ENCODE results near the gene SPOCK1.
"Not testable (repeated sequence)": the region's sequence is repeated elsewhere in the genome, so short reads cannot be mapped to it uniquely, and the experiment has no call there.

Gene SPOCK1

DNA sequence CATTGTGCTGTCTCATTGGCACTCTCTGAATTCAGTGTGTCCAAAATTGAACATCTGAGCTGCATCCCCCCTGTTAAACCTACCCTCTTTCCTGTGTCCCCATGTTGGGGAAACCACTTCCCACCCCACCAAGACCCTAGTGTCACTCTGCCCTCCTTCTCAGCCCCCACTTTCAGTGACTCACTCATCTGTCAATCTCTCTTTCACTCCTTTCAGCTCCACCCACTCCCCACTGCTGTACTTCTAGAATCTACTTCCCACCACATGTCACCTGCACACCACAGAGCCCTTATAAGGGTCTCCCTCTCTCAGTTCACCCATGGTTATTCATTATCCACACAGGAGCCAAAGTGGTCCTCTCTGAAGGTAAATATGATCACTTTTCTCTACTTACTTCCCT, 5.8 kb upstream of the SPOCK1 start:
- Histone ChIP-seq H3K9me3 (no peaks in the 10 kb centered on the region), H3K4me3 (ENCODE audit: low read depth, low read length) (no peak overlapping the region), H3K27me3 (peaks cover 4% of the 10 kb centered on the region), H3K4me1 (no peaks in the 10 kb centered on the region), H3K36me3 (no peaks in the 10 kb centered on the region)
- no peak for DNase-seq
- TF ChIP-seq CTCF (IDR thresholded peaks at IDR 0.05; ENCODE audit: low read depth, low read length): no peak

DNA sequence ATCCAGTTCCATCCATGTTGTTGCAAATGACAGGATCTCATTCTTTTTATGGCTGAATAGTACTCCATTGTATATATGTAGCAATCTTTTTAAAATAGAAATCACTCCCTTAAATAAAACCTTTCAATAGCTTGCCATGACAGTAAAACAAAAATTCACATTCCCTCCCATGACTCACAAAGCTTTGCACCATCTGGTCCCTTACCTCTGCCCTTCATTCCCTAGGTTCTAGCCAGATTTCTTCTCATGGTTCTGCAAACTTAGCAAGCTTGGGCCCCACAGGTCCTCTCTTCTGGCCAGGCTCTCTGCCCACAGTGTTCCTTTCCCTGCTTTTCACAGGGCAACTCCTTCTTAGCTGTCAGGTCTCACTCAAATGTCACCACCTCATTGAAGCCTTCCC, 4.3 kb upstream of the SPOCK1 start:
- no peak for DNase-seq
- no peaks in the 10 kb centered on the region for H3K36me3 ChIP-seq
- TF ChIP-seq CTCF (IDR thresholded peaks at IDR 0.05; ENCODE audit: low read depth, low read length): no peak
- H3K9me3 ChIP-seq: no peaks in the 10 kb centered on the region
- H3K4me3 ChIP-seq (ENCODE audit: low read depth, low read length): no peak overlapping the region
- H3K27me3 ChIP-seq: peaks cover 11% of the 10 kb centered on the region
- H3K4me1 ChIP-seq: no peaks in the 10 kb centered on the region

GRCh38 chr5:137502632-137503031, 3.5 kb upstream of the SPOCK1 start:
- H3K4me1 ChIP-seq: no peaks in the 10 kb centered on the region
- peaks cover 19% of the 10 kb centered on the region for H3K27me3 ChIP-seq
- no peaks in the 10 kb centered on the region for H3K9me3 ChIP-seq
- TF ChIP-seq CTCF (IDR thresholded peaks at IDR 0.05; ENCODE audit: low read depth, low read length): no peak
- no peaks in the 10 kb centered on the region for H3K36me3 ChIP-seq
- no peak overlapping the region for H3K4me3 ChIP-seq (ENCODE audit: low read depth, low read length)
- DNase-seq: no peak

DNA sequence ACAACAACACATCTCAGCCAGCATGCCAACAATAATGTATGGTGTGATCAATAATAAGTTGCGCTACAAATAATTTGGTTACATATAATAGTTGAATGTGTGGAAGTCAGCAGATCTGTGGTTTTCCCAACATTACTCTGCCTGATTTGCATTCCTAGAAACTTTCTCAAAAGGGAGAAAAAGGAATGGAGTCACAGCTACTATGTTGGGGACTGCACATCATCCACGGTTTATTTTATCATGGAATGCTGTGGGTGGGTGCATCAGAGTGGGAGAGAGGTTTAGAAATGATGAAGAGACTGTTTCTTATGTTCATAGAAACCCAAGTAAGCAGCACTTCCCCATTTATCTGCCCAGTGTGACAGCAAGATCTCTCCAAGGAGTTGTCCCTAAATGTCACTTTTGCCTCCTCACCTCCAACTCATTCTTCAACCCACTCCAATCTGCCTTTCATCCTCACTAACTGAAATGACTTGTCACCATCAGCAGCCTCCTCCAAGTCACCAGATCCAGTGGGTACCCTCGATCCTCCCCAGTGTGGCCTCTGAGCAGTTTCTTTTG, 2.8 kb upstream of the SPOCK1 start:
- TF ChIP-seq CTCF (IDR thresholded peaks at IDR 0.05; ENCODE audit: low read depth, low read length): no peak
- Histone ChIP-seq H3K4me3 (ENCODE audit: low read depth, low read length) (no peak overlapping the region), H3K36me3 (no peaks in the 10 kb centered on the region), H3K9me3 (no peaks in the 10 kb centered on the region), H3K4me1 (no peaks in the 10 kb centered on the region), H3K27me3 (peaks cover 27% of the 10 kb centered on the region)
- no peak for DNase-seq

DNA sequence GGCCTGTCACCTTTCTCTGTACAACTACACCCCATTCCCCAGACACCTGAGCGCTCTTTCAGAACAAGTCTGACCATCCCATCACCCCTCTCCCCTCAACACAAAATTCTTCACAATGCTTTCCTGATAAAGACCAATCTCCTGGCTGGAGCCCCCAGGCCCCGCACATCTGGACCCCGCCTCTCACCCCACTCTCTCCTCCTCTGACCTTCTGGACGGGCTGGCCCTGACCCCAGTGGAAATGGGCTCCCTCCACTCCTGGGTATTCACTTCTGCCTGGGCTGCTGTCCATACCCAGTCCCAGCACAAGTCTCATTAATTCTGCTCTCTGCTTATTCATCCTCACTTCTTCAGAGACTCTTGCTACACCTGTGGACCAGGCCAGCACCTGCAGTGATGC, 2.1 kb upstream of the SPOCK1 start:
- Histone ChIP-seq H3K4me1 (no peaks in the 10 kb centered on the region), H3K36me3 (no peaks in the 10 kb centered on the region), H3K9me3 (no peaks in the 10 kb centered on the region), H3K4me3 (ENCODE audit: low read depth, low read length) (no peak overlapping the region), H3K27me3 (peaks cover 28% of the 10 kb centered on the region)
- no peak for TF ChIP-seq CTCF (IDR thresholded peaks at IDR 0.05; ENCODE audit: low read depth, low read length)
- no peak for DNase-seq

- no peak for DNase-seq
- Histone ChIP-seq H3K9me3 (no peaks in the 10 kb centered on the region), H3K27me3 (peaks cover 28% of the 10 kb centered on the region), H3K4me3 (ENCODE audit: low read depth, low read length) (no peak overlapping the region), H3K4me1 (no peaks in the 10 kb centered on the region), H3K36me3 (no peaks in the 10 kb centered on the region)
- no peak for TF ChIP-seq CTCF (IDR thresholded peaks at IDR 0.05; ENCODE audit: low read depth, low read length)
Observed at GRCh38 chr5:137500615-137501225, 1.6 kb upstream of the SPOCK1 start.

- H3K9me3 ChIP-seq; H3K4me3 ChIP-seq (ENCODE audit: low read depth, low read length); DNase-seq; H3K4me1 ChIP-seq; H3K36me3 ChIP-seq: not testable (repeated sequence)
- H3K27me3 ChIP-seq: peaks cover 28% of the 10 kb centered on the region
Observed at GRCh38 chr5:137499506-137499847, 351 bp upstream of the SPOCK1 start.

Data from BE2C (cell line).